GM23338 (cell line): Measurements from ENCODE around the gene HCFC1.

Experiments
- CREB1 ChIP-seq: fragments of 250-450 bp; sonication (Bioruptor Pico); IDR thresholded peaks from 2 replicates; pipeline ENCODE4 v1.5.0; 2020; ENCODE audit warnings: low read depth, mild to moderate bottlenecking, moderate library complexity
- ETS1 ChIP-seq: IDR thresholded peaks from 2 replicates; pipeline ENCODE4 v1.6.1; 2016; ENCODE audit warnings: antibody characterized with exemption
- EZH2 ChIP-seq: fragments of 200-600 bp; sonication (generic); IDR thresholded peaks from one replicate; pipeline ENCODE4 v1.8.0; 2017; ENCODE audit warnings: antibody characterized with exemption, mild to moderate bottlenecking, low read depth; ENCODE audit not compliant: unreplicated experiment
- EZH2phosphoT487 ChIP-seq: fragments of 200-600 bp; sonication (generic); IDR thresholded peaks from one replicate; pipeline ENCODE4 v1.8.1; 2018; ENCODE audit warnings: antibody characterized with exemption; ENCODE audit not compliant: unreplicated experiment
- JUNB ChIP-seq: IDR thresholded peaks from one replicate; pipeline ENCODE4 v1.6.1; 2016; ENCODE audit warnings: antibody characterized with exemption; ENCODE audit not compliant: unreplicated experiment
- POLR2AphosphoS5 ChIP-seq: IDR thresholded peaks from 2 replicates; pipeline ENCODE4 v1.6.1; 2016; ENCODE audit warnings: antibody characterized with exemption, low read depth
- REST ChIP-seq: IDR thresholded peaks from one replicate; pipeline ENCODE4 v1.6.1; 2018; ENCODE audit warnings: antibody characterized with exemption; ENCODE audit not compliant: unreplicated experiment
- ZNF331 ChIP-seq: fragments of 250-450 bp; sonication (Bioruptor Pico); IDR thresholded peaks from 2 replicates; pipeline ENCODE4 v1.5.0; 2020; ENCODE audit warnings: low read depth, mild to moderate bottlenecking, moderate library complexity
- TF ChIP-seq, protein P1 (sequence below), 2 experiments: fragments of 200-600 bp in 1 of 2; sonication (generic) in 1 of 2; conservative IDR thresholded peaks; 2 replicates each; pipeline versions ENCODE4 v1.5.1 to v1.6.1; 2016 to 2017; ENCODE audit warnings: antibody characterized with exemption in 2 of 2, low read depth in 2 of 2, mild to moderate bottlenecking in 2 of 2, moderate library complexity in 1 of 2
- TF ChIP-seq, protein P2 (sequence below): fragments of 250-450 bp; sonication (Bioruptor Pico); IDR thresholded peaks from 2 replicates; pipeline ENCODE4 v1.5.0; 2020; ENCODE audit warnings: mild to moderate bottlenecking, moderate library complexity

DNA sequence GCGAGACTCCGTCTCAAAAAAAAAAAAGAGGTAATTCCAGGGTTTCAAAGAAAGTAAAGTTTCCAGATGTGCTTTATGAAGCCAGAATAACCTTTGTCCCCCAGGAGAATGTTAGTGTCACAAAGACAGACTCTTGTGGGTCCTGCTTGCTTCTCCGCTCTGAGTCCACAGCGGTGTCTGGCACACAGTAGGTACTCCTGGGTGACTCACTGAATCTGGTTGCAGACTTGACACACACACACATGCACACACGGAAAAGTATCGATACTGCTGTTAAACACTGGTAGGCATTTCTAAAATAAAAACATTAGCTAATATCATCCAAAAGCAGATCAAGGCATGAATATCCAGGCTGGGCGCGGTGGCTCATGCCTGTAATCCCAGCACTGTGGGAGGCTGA, 23.9 kb upstream of the HCFC1 start:
- no peak for TF ChIP-seq JUNB
- no peak for TF ChIP-seq REST
- TF ChIP-seq CREB1, result no peak
- TF ChIP-seq, protein P1, sequence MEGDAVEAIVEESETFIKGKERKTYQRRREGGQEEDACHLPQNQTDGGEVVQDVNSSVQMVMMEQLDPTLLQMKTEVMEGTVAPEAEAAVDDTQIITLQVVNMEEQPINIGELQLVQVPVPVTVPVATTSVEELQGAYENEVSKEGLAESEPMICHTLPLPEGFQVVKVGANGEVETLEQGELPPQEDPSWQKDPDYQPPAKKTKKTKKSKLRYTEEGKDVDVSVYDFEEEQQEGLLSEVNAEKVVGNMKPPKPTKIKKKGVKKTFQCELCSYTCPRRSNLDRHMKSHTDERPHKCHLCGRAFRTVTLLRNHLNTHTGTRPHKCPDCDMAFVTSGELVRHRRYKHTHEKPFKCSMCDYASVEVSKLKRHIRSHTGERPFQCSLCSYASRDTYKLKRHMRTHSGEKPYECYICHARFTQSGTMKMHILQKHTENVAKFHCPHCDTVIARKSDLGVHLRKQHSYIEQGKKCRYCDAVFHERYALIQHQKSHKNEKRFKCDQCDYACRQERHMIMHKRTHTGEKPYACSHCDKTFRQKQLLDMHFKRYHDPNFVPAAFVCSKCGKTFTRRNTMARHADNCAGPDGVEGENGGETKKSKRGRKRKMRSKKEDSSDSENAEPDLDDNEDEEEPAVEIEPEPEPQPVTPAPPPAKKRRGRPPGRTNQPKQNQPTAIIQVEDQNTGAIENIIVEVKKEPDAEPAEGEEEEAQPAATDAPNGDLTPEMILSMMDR (conservative IDR thresholded peaks at IDR 0.05; ENCODE audit: low read depth in 2 of 2), result no peak
- no peak for TF ChIP-seq EZH2
- TF ChIP-seq EZH2phosphoT487, result no peak
- TF ChIP-seq POLR2AphosphoS5, result no peak
- TF ChIP-seq ZNF331 (CRISPR knock-in tag), result no peak
- TF ChIP-seq, protein P2, sequence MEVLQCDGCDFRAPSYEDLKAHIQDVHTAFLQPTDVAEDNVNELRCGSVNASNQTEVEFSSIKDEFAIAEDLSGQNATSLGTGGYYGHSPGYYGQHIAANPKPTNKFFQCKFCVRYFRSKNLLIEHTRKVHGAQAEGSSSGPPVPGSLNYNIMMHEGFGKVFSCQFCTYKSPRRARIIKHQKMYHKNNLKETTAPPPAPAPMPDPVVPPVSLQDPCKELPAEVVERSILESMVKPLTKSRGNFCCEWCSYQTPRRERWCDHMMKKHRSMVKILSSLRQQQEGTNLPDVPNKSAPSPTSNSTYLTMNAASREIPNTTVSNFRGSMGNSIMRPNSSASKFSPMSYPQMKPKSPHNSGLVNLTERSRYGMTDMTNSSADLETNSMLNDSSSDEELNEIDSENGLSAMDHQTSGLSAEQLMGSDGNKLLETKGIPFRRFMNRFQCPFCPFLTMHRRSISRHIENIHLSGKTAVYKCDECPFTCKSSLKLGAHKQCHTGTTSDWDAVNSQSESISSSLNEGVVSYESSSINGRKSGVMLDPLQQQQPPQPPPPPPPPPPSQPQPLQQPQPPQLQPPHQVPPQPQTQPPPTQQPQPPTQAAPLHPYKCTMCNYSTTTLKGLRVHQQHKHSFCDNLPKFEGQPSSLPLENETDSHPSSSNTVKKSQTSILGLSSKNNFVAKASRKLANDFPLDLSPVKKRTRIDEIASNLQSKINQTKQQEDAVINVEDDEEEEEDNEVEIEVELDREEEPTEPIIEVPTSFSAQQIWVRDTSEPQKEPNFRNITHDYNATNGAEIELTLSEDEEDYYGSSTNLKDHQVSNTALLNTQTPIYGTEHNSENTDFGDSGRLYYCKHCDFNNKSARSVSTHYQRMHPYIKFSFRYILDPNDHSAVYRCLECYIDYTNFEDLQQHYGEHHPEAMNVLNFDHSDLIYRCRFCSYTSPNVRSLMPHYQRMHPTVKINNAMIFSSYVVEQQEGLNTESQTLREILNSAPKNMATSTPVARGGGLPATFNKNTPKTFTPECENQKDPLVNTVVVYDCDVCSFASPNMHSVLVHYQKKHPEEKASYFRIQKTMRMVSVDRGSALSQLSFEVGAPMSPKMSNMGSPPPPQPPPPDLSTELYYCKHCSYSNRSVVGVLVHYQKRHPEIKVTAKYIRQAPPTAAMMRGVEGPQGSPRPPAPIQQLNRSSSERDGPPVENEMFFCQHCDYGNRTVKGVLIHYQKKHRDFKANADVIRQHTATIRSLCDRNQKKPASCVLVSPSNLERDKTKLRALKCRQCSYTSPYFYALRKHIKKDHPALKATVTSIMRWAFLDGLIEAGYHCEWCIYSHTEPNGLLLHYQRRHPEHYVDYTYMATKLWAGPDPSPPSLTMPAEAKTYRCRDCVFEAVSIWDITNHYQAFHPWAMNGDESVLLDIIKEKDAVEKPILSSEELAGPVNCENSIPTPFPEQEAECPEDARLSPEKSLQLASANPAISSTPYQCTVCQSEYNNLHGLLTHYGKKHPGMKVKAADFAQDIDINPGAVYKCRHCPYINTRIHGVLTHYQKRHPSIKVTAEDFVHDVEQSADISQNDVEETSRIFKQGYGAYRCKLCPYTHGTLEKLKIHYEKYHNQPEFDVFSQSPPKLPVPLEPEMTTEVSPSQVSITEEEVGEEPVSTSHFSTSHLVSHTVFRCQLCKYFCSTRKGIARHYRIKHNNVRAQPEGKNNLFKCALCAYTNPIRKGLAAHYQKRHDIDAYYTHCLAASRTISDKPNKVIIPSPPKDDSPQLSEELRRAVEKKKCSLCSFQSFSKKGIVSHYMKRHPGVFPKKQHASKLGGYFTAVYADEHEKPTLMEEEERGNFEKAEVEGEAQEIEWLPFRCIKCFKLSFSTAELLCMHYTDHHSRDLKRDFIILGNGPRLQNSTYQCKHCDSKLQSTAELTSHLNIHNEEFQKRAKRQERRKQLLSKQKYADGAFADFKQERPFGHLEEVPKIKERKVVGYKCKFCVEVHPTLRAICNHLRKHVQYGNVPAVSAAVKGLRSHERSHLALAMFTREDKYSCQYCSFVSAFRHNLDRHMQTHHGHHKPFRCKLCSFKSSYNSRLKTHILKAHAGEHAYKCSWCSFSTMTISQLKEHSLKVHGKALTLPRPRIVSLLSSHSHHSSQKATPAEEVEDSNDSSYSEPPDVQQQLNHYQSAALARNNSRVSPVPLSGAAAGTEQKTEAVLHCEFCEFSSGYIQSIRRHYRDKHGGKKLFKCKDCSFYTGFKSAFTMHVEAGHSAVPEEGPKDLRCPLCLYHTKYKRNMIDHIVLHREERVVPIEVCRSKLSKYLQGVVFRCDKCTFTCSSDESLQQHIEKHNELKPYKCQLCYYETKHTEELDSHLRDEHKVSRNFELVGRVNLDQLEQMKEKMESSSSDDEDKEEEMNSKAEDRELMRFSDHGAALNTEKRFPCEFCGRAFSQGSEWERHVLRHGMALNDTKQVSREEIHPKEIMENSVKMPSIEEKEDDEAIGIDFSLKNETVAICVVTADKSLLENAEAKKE (CRISPR knock-in tag), result no peak
- no peak for TF ChIP-seq ETS1
